Colonic mucosa (tissue), 4 donors: ENCODE results near the gene AP2S1. TPM values are rescaled to one million over a fixed set of nuclear protein-coding genes. Genes with fewer than 3 reads are reported as not detected.

Experiments
- DNase-seq: peaks from one replicate; pipeline ENCODE4 v3.0.0-alpha.2; 2020
- H3K27ac ChIP-seq: fragments of 200-600 bp; one replicate; pipeline ENCODE4 v1.8.0; 2021
- H3K27me3 ChIP-seq: fragments of 200-600 bp; one replicate; pipeline ENCODE4 v1.8.0; 2021
- H3K36me3 ChIP-seq: fragments of 200-600 bp; one replicate; pipeline ENCODE4 v1.8.0; 2021
- H3K4me1 ChIP-seq: fragments of 200-600 bp; one replicate; pipeline ENCODE4 v1.8.0; 2021; ENCODE audit warnings: mild to moderate bottlenecking
- H3K4me3 ChIP-seq: fragments of 200-600 bp; one replicate; pipeline ENCODE4 v1.8.0; 2021
- H3K9ac ChIP-seq, 2 donors: one replicate each; pipeline ENCODE4 v1.7.0; 2013; ENCODE audit warnings: control low read depth in 2 of 2, low read depth in 2 of 2, low read length in 2 of 2
- H3K9me3 ChIP-seq: fragments of 200-600 bp; one replicate; pipeline ENCODE4 v1.8.0; 2021
- intact Hi-C: fragments of 100-400 bp; cut with DNase I; formaldehyde crosslinking; loops from one replicate; pipeline ENCODE4 v1.14.1; 2022
- total RNA-seq, 2 donors: library from RNA; stranded (reverse); fragmentation: NEBNext Ultra II Directional in 1 of 2; extraction: Animal tissue kit (Norgen Biotek cat#: 25700) in 1 of 2; gene quantifications; one replicate each; pipeline ENCODE4 v1.2.1, GENCODE V29; 2021
- TF ChIP-seq, protein P1 (sequence below): fragments of 200-600 bp; IDR thresholded peaks from one replicate; pipeline ENCODE4 v1.8.0; 2022; ENCODE audit warnings: antibody characterized with exemption, mild to moderate bottlenecking
- donor health status: healthy.
- donor health status: DM: no; HTN: no; CAD: no.
- donor health status: DM: no; HTN: no; CAD: no.

Gene AP2S1
- total RNA-seq, result 100 to 1,000 TPM; 132 to 208 TPM

DNA sequence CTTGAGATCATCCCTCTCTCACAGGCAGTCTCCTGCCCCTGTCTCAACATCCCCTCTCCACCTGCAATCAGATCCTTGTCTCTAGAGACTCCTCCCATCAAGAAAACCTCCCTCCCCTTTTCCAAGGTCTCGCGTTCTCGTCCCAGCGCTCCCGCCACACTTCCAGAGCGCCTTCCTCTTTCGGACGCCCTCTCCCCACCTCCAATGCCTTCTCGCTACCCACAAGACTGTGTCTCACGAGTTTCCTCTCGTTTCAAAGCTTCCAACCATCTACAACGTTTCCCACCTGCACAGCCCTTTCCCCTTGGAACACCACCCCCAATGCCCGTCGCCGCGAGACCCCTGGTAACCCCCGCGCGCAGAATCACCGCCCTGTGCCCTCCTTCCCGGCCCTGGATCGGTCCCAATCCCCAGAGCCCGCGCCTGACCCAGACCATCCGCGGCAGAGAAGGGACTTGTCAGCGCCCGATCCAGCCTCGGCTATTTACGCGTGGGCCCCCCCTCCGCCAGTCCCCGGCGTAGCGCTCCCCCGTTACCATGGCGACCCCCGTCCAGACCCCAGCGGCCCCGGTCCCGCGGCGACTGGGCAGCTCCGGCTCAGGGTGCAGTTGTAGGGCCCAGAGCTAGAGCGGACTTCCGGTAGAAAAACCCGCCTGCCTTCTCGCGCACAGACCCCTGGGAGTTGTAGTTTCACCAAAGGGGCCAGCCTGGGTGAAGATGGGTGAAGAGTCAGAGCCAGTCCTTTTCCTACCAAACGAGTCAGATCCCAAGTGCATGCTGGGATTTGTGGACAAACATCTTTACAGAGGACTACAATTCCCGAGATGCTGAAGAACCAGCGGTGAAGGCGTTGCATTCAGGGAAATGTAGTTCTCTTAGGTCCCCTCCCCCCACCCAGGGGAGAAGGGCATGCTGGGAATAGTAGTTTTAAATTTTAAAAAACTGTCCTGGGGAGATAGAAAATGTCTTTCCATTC is at the start of gene AP2S1:
Gene AP2S1 (minus strand): TSS at position 619 of the 976 bp plus-strand sequence. CDS start 80 bp downstream, at position 539.
- Histone ChIP-seq H3K9ac (peak within 1 kb of the TSS; percentile 70 to 93), H3K9me3 (no peaks in the 10 kb centered on the region), H3K4me1 (peaks cover 5% of the 10 kb centered on the region), H3K4me3 (peak within 1 kb of the TSS; percentile 73), H3K27me3 (no peaks in the 10 kb centered on the region), H3K27ac (peak within 1 kb of the TSS; percentile 76), H3K36me3 (no peaks in the 10 kb centered on the region)
- peak; percentile 98 for DNase-seq
- intact Hi-C loops, result no loop called here
- TF ChIP-seq, protein P1, sequence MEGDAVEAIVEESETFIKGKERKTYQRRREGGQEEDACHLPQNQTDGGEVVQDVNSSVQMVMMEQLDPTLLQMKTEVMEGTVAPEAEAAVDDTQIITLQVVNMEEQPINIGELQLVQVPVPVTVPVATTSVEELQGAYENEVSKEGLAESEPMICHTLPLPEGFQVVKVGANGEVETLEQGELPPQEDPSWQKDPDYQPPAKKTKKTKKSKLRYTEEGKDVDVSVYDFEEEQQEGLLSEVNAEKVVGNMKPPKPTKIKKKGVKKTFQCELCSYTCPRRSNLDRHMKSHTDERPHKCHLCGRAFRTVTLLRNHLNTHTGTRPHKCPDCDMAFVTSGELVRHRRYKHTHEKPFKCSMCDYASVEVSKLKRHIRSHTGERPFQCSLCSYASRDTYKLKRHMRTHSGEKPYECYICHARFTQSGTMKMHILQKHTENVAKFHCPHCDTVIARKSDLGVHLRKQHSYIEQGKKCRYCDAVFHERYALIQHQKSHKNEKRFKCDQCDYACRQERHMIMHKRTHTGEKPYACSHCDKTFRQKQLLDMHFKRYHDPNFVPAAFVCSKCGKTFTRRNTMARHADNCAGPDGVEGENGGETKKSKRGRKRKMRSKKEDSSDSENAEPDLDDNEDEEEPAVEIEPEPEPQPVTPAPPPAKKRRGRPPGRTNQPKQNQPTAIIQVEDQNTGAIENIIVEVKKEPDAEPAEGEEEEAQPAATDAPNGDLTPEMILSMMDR, result no peak

DNA sequence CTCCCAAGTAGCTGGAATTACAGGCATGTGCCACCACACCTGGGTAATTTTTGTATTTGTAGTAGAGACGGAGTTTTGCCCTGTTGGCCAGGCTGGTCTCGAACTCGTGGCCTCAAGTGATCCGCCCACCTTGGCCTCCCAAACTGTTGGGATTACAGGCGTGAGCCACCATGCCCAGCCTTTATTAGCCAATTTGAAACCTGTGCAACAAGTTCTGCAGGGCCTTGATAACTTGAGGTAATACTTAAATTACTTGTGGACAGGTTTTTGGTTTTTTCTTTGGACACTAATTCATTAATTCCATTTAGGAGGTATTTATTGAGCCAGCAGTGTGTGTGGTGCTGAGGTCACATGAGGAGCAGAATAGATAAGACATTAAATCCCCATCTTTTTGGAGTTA is 49.7 kb upstream of the AP2S1 start:
- Histone ChIP-seq H3K9ac (no peak overlapping the region), H3K27ac (no peak overlapping the region), H3K36me3 (no peaks in the 10 kb centered on the region), H3K4me3 (no peak overlapping the region), H3K9me3 (no peaks in the 10 kb centered on the region), H3K4me1 (peaks cover 7% of the 10 kb centered on the region), H3K27me3 (no peaks in the 10 kb centered on the region)
- DNase-seq, result no peak
- intact Hi-C loops, result no loop called here
- TF ChIP-seq, protein P1, result no peak

DNA sequence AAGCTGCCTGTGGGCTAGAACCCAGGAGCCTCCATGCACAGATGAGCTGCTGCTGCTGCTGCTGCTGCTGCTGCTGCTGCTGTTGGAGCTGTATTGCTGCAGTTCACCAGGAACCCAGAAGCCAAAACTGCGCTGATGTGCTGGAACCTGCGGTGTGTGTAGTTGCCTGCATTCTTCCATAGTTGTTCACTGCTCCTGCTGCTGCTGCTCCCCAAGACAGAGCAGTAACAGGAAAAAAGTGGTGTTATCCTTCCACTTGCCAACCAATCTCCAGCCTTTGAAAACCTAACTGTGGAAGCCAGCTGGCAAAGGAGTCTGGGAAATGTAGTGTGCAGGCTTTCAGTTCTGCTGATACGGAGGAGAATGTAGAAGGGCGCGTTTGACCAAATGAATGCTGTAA is 48.1 kb upstream of the AP2S1 start:
- Histone ChIP-seq H3K27me3 (no peaks in the 10 kb centered on the region), H3K4me3 (no peak overlapping the region), H3K36me3 (no peaks in the 10 kb centered on the region), H3K4me1 (peaks cover 7% of the 10 kb centered on the region), H3K9me3 (no peaks in the 10 kb centered on the region), H3K9ac (no peak overlapping the region), H3K27ac (no peak overlapping the region)
- TF ChIP-seq, protein P1, result no peak
- intact Hi-C loops, result no loop called here
- no peak for DNase-seq

DNA sequence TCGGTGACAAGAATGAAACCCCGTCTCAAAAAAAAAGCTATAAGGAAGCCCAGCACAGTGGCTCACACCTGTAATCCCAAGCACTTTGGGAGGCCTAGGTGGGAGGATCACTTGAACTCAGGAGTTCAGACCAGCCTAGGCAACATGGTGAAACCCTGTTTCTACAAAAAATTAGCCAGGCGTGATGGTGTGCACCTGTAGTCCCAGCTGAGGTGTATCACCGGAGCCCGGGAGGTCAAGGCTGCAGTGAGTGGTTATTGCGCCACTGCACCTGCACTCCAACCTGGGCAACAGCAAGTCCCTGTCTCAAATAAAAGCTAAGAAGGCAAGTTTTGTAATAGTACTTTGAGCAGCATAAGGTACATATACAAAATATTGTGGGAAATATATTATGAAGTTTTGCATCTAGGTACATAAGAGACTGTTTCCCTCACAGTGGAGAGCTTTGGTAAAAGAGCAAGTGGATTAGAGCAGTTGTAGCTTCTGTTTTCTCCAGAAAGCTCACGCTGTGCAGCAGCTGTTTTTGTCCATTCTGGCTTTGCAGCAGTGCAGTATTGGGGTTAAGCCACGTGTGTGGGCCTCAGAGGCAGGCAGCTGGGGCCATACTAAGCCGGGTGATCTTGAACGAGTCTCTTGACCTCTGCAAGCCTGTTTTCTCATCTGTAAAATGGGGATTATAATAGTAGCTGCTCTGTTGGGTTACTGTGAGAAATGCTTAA is 45.6 kb upstream of the AP2S1 start:
- Histone ChIP-seq H3K4me1 (peaks cover under 1% of the 10 kb centered on the region), H3K36me3 (no peaks in the 10 kb centered on the region), H3K27ac (no peak overlapping the region), H3K9ac (no peak overlapping the region), H3K9me3 (no peaks in the 10 kb centered on the region), H3K27me3 (no peaks in the 10 kb centered on the region), H3K4me3 (no peak overlapping the region)
- no peak for DNase-seq
- TF ChIP-seq, protein P1, result no peak
- intact Hi-C loops, result no loop called here

DNA sequence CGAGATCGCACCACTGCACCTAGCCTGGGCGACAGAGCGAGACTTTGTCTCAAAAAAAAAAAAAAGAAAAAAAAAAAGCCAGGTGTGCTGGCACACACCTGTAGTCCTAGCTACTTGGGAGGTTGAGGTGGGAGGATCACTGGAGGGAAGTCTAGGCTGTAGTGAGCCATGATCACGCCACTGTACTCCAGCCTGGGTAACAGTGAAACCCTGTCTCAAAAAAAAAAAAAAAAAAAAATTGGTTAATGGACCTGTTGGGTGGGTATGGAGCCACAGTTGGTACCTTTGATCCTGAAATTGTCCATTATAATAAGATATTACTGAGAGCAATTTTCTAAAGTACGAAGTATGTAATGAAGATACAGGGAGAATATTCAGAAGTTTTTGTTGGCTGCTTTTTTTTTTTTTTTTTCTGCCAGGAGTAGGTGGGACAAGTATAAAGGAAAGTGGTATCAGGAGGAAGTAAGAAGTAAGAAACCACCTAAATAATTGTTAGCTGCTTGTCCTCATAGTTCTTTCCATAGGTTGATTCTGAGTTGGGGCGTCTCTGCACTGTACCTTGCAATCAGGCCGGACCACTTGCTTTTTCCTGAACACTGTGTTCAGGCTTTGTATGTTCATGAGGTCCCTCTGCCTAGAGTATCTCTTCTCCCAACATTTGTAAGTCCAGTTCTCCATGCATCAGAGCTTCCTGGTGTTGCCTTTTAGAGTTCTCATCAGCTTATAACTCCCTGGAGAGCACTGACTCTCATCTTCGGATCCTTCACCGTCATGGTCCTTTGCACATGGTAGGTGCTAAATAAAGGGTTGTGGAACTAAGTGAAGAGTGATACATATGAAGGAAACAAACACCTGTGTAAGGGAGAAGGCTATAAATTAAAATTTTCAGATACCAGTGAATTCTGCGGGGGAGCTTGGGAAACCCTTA is 41.9 kb upstream of the AP2S1 start:
- Histone ChIP-seq H3K36me3 (no peaks in the 10 kb centered on the region), H3K9me3 (no peaks in the 10 kb centered on the region), H3K9ac (no peak overlapping the region), H3K4me1 (no peaks in the 10 kb centered on the region), H3K4me3 (no peak overlapping the region), H3K27ac (no peak overlapping the region), H3K27me3 (no peaks in the 10 kb centered on the region)
- TF ChIP-seq, protein P1, result no peak
- intact Hi-C loops, result no loop called here
- no peak for DNase-seq
